8988T (cell line): ENCODE measurements around the gene LYRM4.

Experiments
- DNase-seq: peaks from one replicate; pipeline ENCODE4 v3.0.0; 2011

LYRM4 gene

GRCh38 chr6:5241252-5241651 lies 19.5 kb downstream of the LYRM4 start:
- DNase-seq, result no peak

GRCh38 chr6:5238336-5238735 lies 22.4 kb downstream of the LYRM4 start:
- DNase-seq, result no peak

- DNase-seq, result no peak
Observed at GRCh38 chr6:5237805-5238204, 22.9 kb downstream of the LYRM4 start.

DNA sequence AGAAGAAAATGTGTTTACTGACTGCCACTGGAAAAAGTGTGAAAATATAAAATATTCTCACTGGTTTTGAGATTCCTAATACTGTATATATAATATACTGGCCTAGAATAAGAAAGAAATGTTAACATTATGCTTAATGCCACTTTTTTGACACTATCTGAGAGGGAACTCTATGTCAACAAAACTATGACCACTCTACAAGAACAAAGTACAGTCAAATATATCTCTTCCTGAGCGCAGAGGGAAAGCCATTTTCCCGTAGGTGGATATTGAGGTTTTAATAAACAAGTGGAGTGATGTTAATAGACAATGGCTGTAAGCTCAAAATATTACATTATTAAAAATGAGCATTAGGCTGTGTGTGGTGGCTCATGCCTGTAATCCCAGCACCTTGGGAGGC lies 24.9 kb downstream of the LYRM4 start:
- no peak for DNase-seq

- DNase-seq, result no peak
Observed at GRCh38 chr6:5234874-5235273, 25.9 kb downstream of the LYRM4 start.

- DNase-seq, result no peak
Observed at GRCh38 chr6:5231289-5231688, 29.5 kb downstream of the LYRM4 start.

DNA sequence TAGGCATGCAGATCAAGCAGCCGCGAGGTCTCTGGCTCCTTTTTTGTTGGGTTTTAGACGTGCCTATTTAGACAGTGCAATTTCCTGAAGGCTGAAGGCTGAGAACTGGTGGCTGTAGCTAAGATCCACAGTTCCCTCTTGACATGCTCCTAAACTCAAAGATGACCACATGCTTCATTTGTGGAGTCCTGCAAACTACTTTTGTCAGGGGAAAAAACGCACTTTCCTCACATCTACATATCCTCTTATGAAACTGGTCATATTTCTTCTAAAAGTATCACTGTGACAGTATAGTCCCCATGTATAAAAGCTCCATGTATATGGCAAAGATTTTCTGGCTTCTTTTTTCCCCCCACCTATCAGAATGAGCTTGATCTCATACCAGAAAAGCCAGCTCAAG lies 30.7 kb downstream of the LYRM4 start:
- DNase-seq, result no peak

- DNase-seq, result no peak
Observed at GRCh38 chr6:5229356-5229755, 31.4 kb downstream of the LYRM4 start.

DNA sequence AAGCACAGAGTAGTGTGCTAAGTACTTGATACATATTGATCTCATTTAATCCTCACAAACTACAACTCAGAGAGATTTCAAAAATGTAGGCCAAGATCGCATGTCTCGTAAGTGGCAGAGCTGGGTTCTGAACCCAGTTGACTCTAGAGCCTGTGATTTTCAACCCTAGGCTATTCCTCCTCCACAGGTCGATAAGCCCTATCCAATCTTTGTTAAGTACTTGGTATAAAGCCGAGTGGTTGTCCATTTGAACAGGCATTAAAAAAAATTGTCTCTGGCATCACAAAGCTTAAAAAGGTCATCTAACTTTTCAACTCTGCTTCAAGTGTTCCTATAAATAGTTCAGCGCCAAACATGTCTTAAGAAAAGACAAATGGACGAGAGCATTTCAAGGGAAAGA lies 37.4 kb downstream of the LYRM4 start:
- DNase-seq, result no peak

DNA sequence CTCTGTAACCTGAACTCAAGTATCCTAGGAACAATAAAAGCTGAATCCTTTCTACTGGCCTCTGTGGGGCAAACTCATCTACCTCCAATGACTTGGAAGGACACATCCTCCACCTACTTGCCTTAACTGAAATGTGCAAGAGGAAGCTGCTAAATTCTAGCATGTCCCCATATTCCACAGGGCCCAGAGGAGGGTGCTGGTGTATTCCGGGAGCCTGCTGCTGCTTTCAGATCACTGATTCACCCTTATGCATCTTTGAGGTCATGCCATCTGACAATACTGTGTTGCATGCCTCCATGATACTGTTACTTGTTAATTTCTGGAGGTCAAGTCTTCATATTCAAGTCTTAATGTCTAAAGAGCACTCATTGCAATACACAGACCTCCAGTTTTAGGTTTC lies 40.3 kb downstream of the LYRM4 start:
- DNase-seq, result no peak

- DNase-seq, result no peak
Observed at GRCh38 chr6:5219011-5219691, 41.6 kb downstream of the LYRM4 start.

- no peak for DNase-seq
Observed at GRCh38 chr6:5217356-5217755, 43.4 kb downstream of the LYRM4 start.

- no peak for DNase-seq
Observed at GRCh38 chr6:5215799-5216198, 45.0 kb downstream of the LYRM4 start.

- no peak for DNase-seq
Observed at GRCh38 chr6:5215159-5215558, 45.6 kb downstream of the LYRM4 start.

- no peak for DNase-seq
Observed at GRCh38 chr6:5214570-5215052, 46.1 kb downstream of the LYRM4 start.

DNA sequence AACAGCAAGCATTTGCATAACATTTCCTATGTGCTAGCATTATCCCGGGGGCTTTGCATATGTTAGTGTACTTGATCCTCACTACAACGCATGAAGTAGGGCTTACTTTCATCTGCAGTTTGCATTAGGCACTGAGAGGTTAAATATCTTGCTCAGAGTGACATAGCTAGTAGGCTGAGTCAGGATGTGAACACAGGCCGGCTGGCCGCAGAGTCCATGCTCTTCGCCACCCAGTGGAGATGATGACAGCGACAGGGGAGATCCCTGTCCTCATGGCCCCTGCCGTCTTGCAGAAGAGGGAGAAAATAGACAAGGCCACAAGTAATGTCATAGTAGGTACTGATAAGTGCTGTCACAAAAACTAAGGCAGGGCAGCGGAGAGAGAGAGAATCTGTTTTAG lies 46.9 kb downstream of the LYRM4 start:
- DNase-seq, result no peak

GRCh38 chr6:5211492-5211891 lies 49.3 kb downstream of the LYRM4 start:
- DNase-seq, result no peak

DNA sequence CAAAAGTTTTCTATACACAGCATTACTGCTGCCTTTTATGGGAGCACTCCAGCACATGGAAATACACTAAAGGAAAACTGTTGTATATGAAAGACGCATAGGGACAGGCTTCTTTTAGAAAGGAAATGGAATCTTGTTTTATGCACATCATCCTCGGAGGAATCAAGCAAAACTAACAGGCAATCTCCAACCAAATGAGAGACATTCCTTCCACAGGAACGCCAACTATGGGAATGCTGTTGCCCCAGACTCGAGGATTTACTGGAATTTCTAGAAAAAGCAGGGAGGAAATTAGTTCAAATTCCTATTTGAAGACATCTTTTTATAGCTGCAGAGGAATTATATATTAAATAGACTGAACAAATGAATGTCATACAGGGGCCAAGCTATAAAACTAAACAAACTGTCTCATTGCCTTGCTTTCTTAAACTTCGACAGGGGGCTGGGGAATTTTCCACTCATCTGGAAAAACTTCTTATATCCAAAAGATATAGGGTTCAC lies 52.2 kb downstream of the LYRM4 start:
- DNase-seq, result no peak

- no peak for DNase-seq
Observed at GRCh38 chr6:5208057-5208456, 52.7 kb downstream of the LYRM4 start.

DNA sequence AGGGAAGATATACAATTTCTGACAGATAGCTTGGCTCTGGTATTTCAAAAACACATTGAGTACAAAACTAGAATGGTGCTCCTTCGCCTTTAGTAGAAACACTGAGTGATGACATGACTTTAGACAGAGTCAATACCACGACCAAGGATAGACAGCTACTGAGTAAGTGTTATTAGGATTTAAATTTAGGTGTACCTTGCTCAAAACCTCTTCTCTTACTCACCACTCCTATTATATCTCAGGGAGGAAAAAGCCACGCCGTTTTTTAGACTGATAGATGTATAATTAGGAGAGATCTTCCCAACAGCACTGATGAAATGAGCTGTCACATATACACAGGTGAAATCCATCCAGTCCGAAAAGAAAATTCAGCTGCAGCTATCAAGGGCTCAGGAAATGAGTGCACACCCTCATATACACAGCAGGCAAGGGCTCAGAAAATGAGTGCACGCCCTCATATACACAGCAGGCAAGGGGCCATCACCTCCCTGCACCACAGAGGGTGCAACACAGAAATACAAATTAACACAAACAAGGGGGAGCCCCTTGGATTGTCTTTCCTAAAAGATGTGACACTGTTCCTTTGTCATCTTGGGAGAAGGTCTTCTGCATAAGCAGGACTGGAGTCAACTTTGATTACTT lies 53.7 kb downstream of the LYRM4 start:
- no peak for DNase-seq

DNA sequence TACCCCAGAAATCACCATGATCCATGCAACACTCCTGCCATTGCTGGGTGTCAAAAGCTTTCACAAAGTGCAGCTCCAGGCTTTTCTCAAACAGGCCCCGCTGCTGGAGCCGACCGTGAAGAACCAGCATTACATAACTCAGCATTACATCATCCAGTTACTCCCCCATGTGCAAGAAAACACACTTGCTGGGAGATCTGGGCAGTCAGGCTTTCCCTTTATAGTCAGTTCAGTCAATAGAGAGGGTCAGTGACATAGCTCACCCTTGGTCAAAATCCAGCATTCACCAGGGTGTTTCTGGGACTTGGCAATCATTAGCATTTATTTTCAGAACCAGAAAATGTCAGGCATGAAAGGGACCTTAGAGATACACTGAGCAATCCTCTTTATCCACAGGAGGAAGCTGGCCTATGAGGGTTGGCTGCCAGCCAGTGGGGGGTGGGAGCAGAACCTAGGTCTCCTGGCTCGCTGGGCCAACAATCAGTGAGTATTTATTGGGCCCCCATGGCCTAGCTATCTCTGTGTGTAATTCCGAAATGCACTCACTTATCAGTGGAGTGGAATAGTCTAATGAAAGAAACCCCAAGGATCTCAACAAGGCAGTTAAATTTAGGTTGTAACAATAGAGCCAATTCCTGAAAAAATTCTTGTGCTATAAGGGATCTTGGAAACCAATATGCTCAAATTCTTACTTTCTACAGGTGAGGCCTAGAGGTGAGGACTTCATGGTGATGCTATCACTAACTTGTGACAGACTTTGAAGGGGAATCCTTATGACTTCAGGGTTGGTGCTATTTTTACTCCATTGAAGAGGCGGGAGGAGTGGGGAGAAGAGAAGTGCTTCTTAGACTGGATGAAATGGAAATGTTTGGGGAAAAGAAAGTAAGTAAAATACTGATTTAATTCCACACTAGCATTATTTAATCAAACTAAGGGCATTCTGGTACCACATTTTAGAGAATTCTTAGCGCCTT lies 54.6 kb downstream of the LYRM4 start:
- DNase-seq, result no peak

- DNase-seq, result no peak
Observed at GRCh38 chr6:5205035-5205507, 55.7 kb downstream of the LYRM4 start.

DNA sequence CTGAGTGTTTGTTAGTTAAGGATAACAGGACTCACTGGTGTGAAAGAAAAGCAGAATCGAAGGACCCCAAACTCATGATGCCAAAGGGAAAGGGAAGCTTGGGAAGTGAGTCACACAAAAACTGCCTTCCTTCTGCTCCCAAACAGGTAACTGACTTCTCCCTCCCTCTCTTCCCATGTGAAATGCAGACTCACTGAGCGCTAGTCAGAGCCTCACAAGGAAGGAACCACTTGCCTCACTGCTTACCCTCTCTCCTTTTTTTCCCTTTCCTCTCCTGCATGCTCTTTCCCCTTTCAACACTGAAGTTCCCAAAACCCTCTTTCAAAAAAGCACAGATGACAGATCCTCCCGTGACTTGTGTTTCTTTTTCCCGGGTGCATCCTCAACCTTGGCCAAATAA lies 56.4 kb downstream of the LYRM4 start:
- no peak for DNase-seq
